Measurements from ENCODE around the gene ACKR4. TPM values are rescaled to one million over a fixed set of nuclear protein-coding genes. Genes with fewer than 3 reads are reported as not detected.
A peak's percentile ranks its signal among the peaks of the same experiment; 100 is the strongest.

The ACKR4 gene
- total and polyA plus RNA-seq, 12 donors: 0.36 to 2.4 (median 1.5) TPM

GRCh38 chr3:132573797-132574211 is 23.3 kb upstream of the ACKR4 start:
- DNase-seq: no peak
- no peak overlapping the region for H3K27ac ChIP-seq
- intact Hi-C loops (cut with DNase I): no loop called here
- no peak for TF ChIP-seq POLR2A (IDR thresholded peaks at IDR 0.05)
- TF ChIP-seq, protein P1, sequence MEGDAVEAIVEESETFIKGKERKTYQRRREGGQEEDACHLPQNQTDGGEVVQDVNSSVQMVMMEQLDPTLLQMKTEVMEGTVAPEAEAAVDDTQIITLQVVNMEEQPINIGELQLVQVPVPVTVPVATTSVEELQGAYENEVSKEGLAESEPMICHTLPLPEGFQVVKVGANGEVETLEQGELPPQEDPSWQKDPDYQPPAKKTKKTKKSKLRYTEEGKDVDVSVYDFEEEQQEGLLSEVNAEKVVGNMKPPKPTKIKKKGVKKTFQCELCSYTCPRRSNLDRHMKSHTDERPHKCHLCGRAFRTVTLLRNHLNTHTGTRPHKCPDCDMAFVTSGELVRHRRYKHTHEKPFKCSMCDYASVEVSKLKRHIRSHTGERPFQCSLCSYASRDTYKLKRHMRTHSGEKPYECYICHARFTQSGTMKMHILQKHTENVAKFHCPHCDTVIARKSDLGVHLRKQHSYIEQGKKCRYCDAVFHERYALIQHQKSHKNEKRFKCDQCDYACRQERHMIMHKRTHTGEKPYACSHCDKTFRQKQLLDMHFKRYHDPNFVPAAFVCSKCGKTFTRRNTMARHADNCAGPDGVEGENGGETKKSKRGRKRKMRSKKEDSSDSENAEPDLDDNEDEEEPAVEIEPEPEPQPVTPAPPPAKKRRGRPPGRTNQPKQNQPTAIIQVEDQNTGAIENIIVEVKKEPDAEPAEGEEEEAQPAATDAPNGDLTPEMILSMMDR (IDR thresholded peaks at IDR 0.05): no peak
- H3K27me3 ChIP-seq: no peaks in the 10 kb centered on the region
- no peaks in the 10 kb centered on the region for H3K9me3 ChIP-seq (replicated peaks in 1 of 3)
- WGBS, 4 donors: 66 to 86% (median 82%) methylated on average over 5 of the region's 5 CpGs
- no peak overlapping the region for H3K4me3 ChIP-seq
- no peaks in the 10 kb centered on the region for H3K4me1 ChIP-seq (replicated peaks in 1 of 2)
- peaks cover 0 to 10% of the 10 kb centered on the region in 2 donors for H3K36me3 ChIP-seq (replicated peaks in 1 of 2)

DNA sequence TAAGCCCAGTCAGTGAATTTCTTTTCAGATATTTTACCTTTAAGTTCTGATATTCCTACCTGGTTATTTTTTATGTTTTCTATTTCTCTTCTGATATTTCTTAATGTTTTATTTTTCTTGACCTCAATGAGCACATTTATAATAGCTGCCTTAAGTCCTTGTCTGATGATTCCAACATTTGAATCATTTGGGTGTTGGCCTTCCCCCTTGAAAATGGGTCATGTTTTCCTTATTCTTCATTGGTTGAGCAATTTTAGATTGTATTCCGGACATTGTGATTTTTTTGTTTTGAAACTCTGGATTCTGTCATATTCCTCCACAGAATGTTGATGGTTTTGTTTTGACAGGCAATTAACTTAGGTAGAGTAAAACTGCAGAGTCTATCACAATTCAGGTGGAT is 9.7 kb upstream of the ACKR4 start:
- Histone ChIP-seq H3K27ac (no peak overlapping the region), H3K27me3 (no peaks in the 10 kb centered on the region), H3K9me3 (replicated peaks in 1 of 3) (no peaks in the 10 kb centered on the region), H3K36me3 (replicated peaks in 1 of 2) (no peaks in the 10 kb centered on the region), H3K4me3 (no peak overlapping the region), H3K4me1 (replicated peaks in 1 of 2) (peaks cover 0 to 2% of the 10 kb centered on the region in 2 donors)
- WGBS, 4 donors: 53 to 77% (median 68%) methylated on average over 1 of the region's 1 CpG
- no peak for DNase-seq
- TF ChIP-seq POLR2A (IDR thresholded peaks at IDR 0.05): no peak
- TF ChIP-seq, protein P1 (IDR thresholded peaks at IDR 0.05): no peak
- intact Hi-C loops (cut with DNase I): no loop called here

DNA sequence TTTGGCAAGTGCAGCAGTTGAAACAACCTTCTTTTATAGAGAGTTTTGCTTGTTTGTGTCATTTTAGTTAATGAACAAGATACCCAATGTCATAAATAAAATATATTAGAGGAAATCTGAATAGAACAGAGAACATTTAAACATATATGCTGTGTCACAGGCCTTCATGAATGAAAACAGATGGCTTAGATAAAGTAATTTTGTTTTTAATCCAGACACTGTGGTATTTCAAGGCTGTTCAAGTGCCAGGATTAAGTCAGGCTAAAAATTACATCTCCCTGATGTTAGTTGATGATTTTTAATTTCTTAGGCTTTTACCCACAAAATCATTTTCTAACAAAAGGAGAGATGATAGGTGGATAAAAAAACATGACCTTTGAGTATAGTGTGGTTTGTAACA is 4.9 kb upstream of the ACKR4 start:
- intact Hi-C loops (cut with DNase I): no loop called here
- H3K36me3 ChIP-seq (replicated peaks in 1 of 2): no peaks in the 10 kb centered on the region
- no peaks in the 10 kb centered on the region for H3K27me3 ChIP-seq
- DNase-seq: no peak
- H3K9me3 ChIP-seq (replicated peaks in 1 of 3): no peaks in the 10 kb centered on the region
- H3K4me3 ChIP-seq: no peak overlapping the region
- H3K27ac ChIP-seq: no peak overlapping the region
- H3K4me1 ChIP-seq (replicated peaks in 1 of 2): peaks cover 14 to 21% of the 10 kb centered on the region in 2 donors
- TF ChIP-seq, protein P1 (IDR thresholded peaks at IDR 0.05): no peak
- TF ChIP-seq POLR2A (IDR thresholded peaks at IDR 0.05): no peak

DNA sequence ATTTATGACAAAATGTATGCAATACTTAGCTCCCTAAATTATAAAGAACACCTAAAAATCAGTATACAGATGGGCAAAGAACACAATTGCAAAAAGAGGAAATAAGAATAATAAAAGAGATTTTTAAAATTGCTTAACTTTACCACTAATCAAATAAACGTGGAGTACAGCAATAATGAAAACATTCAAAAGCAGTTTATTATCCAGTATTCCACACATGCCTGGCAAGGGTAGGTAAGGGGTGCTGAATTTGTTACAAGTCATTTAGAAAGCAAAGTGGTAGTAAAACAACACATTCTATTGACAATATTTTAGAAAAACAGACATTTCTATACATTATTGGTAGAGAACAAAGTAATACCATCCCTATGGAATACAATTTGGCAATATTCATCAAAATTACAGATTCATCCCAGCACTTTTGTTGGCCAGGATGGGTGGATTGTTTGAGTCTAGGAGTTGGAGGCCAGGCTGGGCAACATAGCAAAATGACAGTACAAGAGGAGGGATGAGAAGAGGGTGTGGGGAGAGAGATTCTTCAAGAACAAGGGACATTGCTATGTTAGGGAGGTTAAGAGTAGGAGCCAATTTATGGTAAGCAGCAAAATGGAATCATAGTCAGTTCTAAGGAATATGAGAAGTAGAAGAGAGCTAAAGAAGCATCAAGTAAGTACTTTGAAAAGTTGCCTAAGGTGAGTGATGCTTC is 3.7 kb upstream of the ACKR4 start:
- peaks cover 14 to 31% of the 10 kb centered on the region in 2 donors for H3K4me1 ChIP-seq (replicated peaks in 1 of 2)
- no peaks in the 10 kb centered on the region for H3K36me3 ChIP-seq (replicated peaks in 1 of 2)
- WGBS, 4 donors: 12 to 33% (median 28%) methylated on average over 1 of the region's 1 CpG
- H3K27me3 ChIP-seq: no peaks in the 10 kb centered on the region
- no peak overlapping the region for H3K4me3 ChIP-seq
- intact Hi-C loops (cut with DNase I): no loop called here
- TF ChIP-seq POLR2A (IDR thresholded peaks at IDR 0.05): no peak
- TF ChIP-seq, protein P1 (IDR thresholded peaks at IDR 0.05): no peak
- no peaks in the 10 kb centered on the region for H3K9me3 ChIP-seq (replicated peaks in 1 of 3)
- no peak for DNase-seq
- H3K27ac ChIP-seq: peak overlapping the region in 3 of 5 donors; percentile 37 to 59 (median 47)

Measured in adrenal gland (tissue), 12 donors.